HCT116 (cell line): ENCODE data around the gene CDH26. TPM values are rescaled to one million over a fixed set of nuclear protein-coding genes. Genes with fewer than 3 reads are reported as not detected.

Experiments used
- ATAC-seq: fragments of 200-7000 bp; cut with Tn5 transposase; 2 replicates; pipeline ENCODE4 v1.9.1; 2020; ENCODE audit warnings: mild to moderate bottlenecking, moderate library complexity
- BruUV-seq: library from RNA; stranded (reverse); fragments of 400-500 nt; replicated peaks from 2 replicates; lab custom pipeline; 2021; lab: Mats Ljungman, UMichigan
- CTCF ChIA-PET: fragments of 300-600 bp; sonication (Branson Sonifier 250); formaldehyde crosslinking; loops from one replicate; lab custom pipeline; 2021; ENCODE audit warnings: antibody characterized with exemption; lab: Charles Lee
- POLR2A ChIA-PET: fragments of 300-600, 350-600 bp; sonication (Branson Sonifier 250); formaldehyde crosslinking; loops from one replicate; lab custom pipeline; 2021; ENCODE audit warnings: antibody characterized with exemption; lab: Charles Lee
- RAD21 ChIA-PET, 2 experiments: fragments of 300-600 bp; sonication (Branson Sonifier 250); formaldehyde crosslinking; loops; one replicate each; lab custom pipeline; 2023; ENCODE audit warnings: low total read pairs in 2 of 2; ENCODE audit not compliant: uncharacterized antibody in 2 of 2, unreplicated experiment in 2 of 2, low non-redundant PET in 1 of 2; lab: Charles Lee
- DNase-seq: peaks from one replicate; pipeline ENCODE4 v3.0.0-alpha.2; 2010; ENCODE audit warnings: low read depth, low spot score
- H2AFZ ChIP-seq: fragments of 200-600 bp; shearing (Covaris generic), sonication (generic); 2 replicates; pipeline ENCODE4 v1.6.1; 2017; ENCODE audit warnings: low read depth, mixed run types, mixed read lengths, antibody characterized with exemption, low read length; ENCODE audit not compliant: poor library complexity, severe bottlenecking
- H3K27ac ChIP-seq: 2 replicates; pipeline ENCODE4 v1.5.1; 2012; ENCODE audit warnings: low read depth, low read length
- H3K27me3 ChIP-seq: fragments of 200-600 bp; sonication (generic); 2 replicates; pipeline ENCODE4 v1.6.1; 2016; ENCODE audit warnings: mixed run types, low read length, mixed read lengths; ENCODE audit not compliant: insufficient read depth
- H3K36me3 ChIP-seq, 2 experiments: fragments of 200-500 bp in 1 of 2; fragments of 200-600 bp in 1 of 2; sonication (Bioruptor generic) in 1 of 2; sonication (generic) in 1 of 2; 2 replicates each; pipeline versions ENCODE4 v1.5.1 to v1.6.1; 2014 to 2016; ENCODE audit warnings: low read length in 2 of 2, inconsistent platforms in 1 of 2, mixed read lengths in 1 of 2, mixed run types in 1 of 2; ENCODE audit not compliant: insufficient read depth in 2 of 2, control insufficient read depth in 1 of 2
- H3K4me1 ChIP-seq, 2 experiments: fragments of 200-600 bp in 1 of 2; sonication (generic) in 1 of 2; 2 replicates each; pipeline versions ENCODE4 v1.5.1 to v1.6.1; 2012 to 2017; ENCODE audit warnings: low read length in 2 of 2, inconsistent platforms in 1 of 2, mild to moderate bottlenecking in 1 of 2, mixed read lengths in 1 of 2, mixed run types in 1 of 2, moderate library complexity in 1 of 2; ENCODE audit not compliant: insufficient read depth in 2 of 2, control insufficient read depth in 1 of 2
- H3K4me2 ChIP-seq: fragments of 200-600 bp; sonication (generic); 2 replicates; pipeline ENCODE4 v1.6.1; 2017; ENCODE audit warnings: mixed run types, low read length, mixed read lengths
- H3K4me3 ChIP-seq, 2 experiments: fragments of 200-600 bp in 1 of 2; sonication (generic) in 1 of 2; replicated peaks in 1 of 2; 2 replicates each; pipeline ENCODE4 v1.5.1; 2011 to 2016; ENCODE audit warnings: low read length in 2 of 2, control low read depth in 1 of 2, low read depth in 1 of 2, mild to moderate bottlenecking in 1 of 2, mixed read lengths in 1 of 2, mixed run types in 1 of 2
- H3K79me2 ChIP-seq: fragments of 200-600 bp; sonication (generic); 2 replicates; pipeline ENCODE4 v1.6.1; 2017; ENCODE audit warnings: mild to moderate bottlenecking, mixed run types, low read length, moderate library complexity, mixed read lengths; ENCODE audit not compliant: insufficient read depth
- H3K9ac ChIP-seq: fragments of 200-600 bp; sonication (generic); 2 replicates; pipeline ENCODE4 v1.6.1; 2016; ENCODE audit warnings: low read length, mixed read lengths
- H3K9me2 ChIP-seq: fragments of 200-600 bp; sonication (generic), shearing (Covaris generic); 2 replicates; pipeline ENCODE4 v1.6.1; 2017; ENCODE audit warnings: mixed run types, mild to moderate bottlenecking, moderate library complexity; ENCODE audit not compliant: insufficient read depth
- H3K9me3 ChIP-seq, 2 experiments: fragments of 200-500 bp in 1 of 2; fragments of 200-600 bp in 1 of 2; sonication (Bioruptor generic) in 1 of 2; sonication (generic) in 1 of 2; 2 replicates each; pipeline ENCODE4 v1.6.1; 2014 to 2017; ENCODE audit warnings: low read length in 2 of 2, mixed read lengths in 2 of 2, inconsistent platforms in 1 of 2, low read depth in 1 of 2, mild to moderate bottlenecking in 1 of 2, mixed run types in 1 of 2, moderate library complexity in 1 of 2; ENCODE audit not compliant: control insufficient read depth in 1 of 2, insufficient read depth in 1 of 2
- H4K20me1 ChIP-seq: fragments of 200-600 bp; sonication (generic), shearing (Covaris generic); 2 replicates; pipeline ENCODE4 v1.6.1; 2017; ENCODE audit warnings: mixed run types, mild to moderate bottlenecking, moderate library complexity; ENCODE audit not compliant: insufficient read depth
- CEBPB ChIP-seq: IDR thresholded peaks from 2 replicates; pipeline ENCODE4 v1.6.1; 2012; ENCODE audit warnings: low read depth
- CTCF ChIP-seq, 3 experiments: fragments of 200-600 bp in 1 of 3; sonication (generic) in 1 of 3; IDR thresholded peaks in 2 of 3; conservative IDR thresholded peaks in 1 of 3; 2 replicates each; pipeline ENCODE4 v1.5.1; 2012 to 2017; ENCODE audit warnings: low read depth in 2 of 3, low read length in 2 of 3, antibody characterized with exemption in 1 of 3, borderline replicate concordance in 1 of 3, control low read depth in 1 of 3, mild to moderate bottlenecking in 1 of 3, mixed read lengths in 1 of 3, mixed run types in 1 of 3, moderate library complexity in 1 of 3; ENCODE audit not compliant: insufficient read depth in 1 of 3
- EZH2phosphoT487 ChIP-seq: fragments of 200-600 bp; IDR thresholded peaks from 2 replicates; pipeline ENCODE4 v1.6.1; 2018; ENCODE audit warnings: antibody characterized with exemption, borderline replicate concordance
- RAD21 ChIP-seq: IDR thresholded peaks from 2 replicates; pipeline ENCODE4 v1.6.1; 2012; ENCODE audit warnings: low read depth, mild to moderate bottlenecking
- REST ChIP-seq: IDR thresholded peaks from 2 replicates; pipeline ENCODE4 v1.6.1; 2012; ENCODE audit warnings: low read depth
- SP1 ChIP-seq: IDR thresholded peaks from 2 replicates; pipeline ENCODE4 v1.6.1; 2012; ENCODE audit warnings: low read depth
- TCF7L2 ChIP-seq: IDR thresholded peaks from 2 replicates; pipeline ENCODE4 v1.7.0; 2011; ENCODE audit warnings: borderline replicate concordance, inconsistent platforms; ENCODE audit not compliant: insufficient read depth, insufficient read length; ENCODE audit errors: extremely low read depth
- ZBTB33 ChIP-seq: IDR thresholded peaks from 2 replicates; pipeline ENCODE4 v1.6.1; 2011; ENCODE audit warnings: mild to moderate bottlenecking, low read length, moderate library complexity; ENCODE audit not compliant: insufficient replicate concordance; ENCODE audit errors: extremely low read depth
- intact Hi-C: fragments of 100-400 bp; cut with micrococcal nuclease; formaldehyde crosslinking; loops from 2 replicates; pipeline ENCODE4 v1.10.0; 2022
- total RNA-seq: library from RNA; stranded (reverse); gene quantifications from one replicate; pipeline ENCODE4 v1.2.1, GENCODE V29; 2021; ENCODE audit not compliant: unreplicated experiment

The CDH26 gene
- total RNA-seq, 1 experiment from 2014 or later = 0.34 TPM

- TF ChIP-seq REST (no peak), CTCF (IDR thresholded peaks at IDR 0.05 in 2 of 3, conservative IDR thresholded peaks at IDR 0.05 in 1 of 3; ENCODE audit: borderline replicate concordance in 1 of 3, insufficient read depth in 1 of 3, low read depth in 2 of 3, low read length in 2 of 3) (no peak), RAD21 (no peak), TCF7L2 (no peak), CEBPB (no peak)
- TF ChIP-seq, all 23 proteins: peak for 0
Measured at GRCh38 chr20:60053818-60054190, 95.6 kb downstream of the CDH26 start (continued).

- Histone ChIP-seq H3K4me3 (no peak overlapping the region), H2AFZ (no peak overlapping the region), H3K27me3 (peaks cover 27% of the 10 kb centered on the region), H3K79me2 (no peaks in the 10 kb centered on the region), H3K4me1 (no peaks in the 10 kb centered on the region), H3K9me2 (no peaks in the 10 kb centered on the region), H3K9me3 (no peaks in the 10 kb centered on the region), H3K4me2 (no peak overlapping the region), H3K9ac (no peak overlapping the region), H3K27ac (no peak overlapping the region), H3K36me3 (no peaks in the 10 kb centered on the region), H4K20me1 (no peaks in the 10 kb centered on the region)
- POLR2A ChIA-PET = no interaction called here
- no TSS peak for BruUV-seq
- intact Hi-C loops = loop anchor here (5.0 kb wide), 1 partner anchor 1842 kb away; no protein-coding TSS in a partner anchor
- no peak for DNase-seq
- TF ChIP-seq ZBTB33 (no peak), REST (no peak), SP1 (no peak), EZH2phosphoT487 (no peak), CEBPB (no peak)
- CTCF ChIA-PET = no interaction called here
- no peak for ATAC-seq
- RAD21 ChIA-PET = no interaction called here
Measured at GRCh38 chr20:60054716-60055634, 96.8 kb downstream of the CDH26 start.
